ENCODE results near the gene CDC42BPG. TPM values are rescaled to one million over a fixed set of nuclear protein-coding genes. Genes with fewer than 3 reads are reported as not detected.

Gene CDC42BPG
- total and polyA plus RNA-seq, 9 of the 15 experiments (the other 6 are each of a cell fraction or from before 2014, with no cell fraction given) = 0.04 to 8.8 (median 2.1) TPM

DNA sequence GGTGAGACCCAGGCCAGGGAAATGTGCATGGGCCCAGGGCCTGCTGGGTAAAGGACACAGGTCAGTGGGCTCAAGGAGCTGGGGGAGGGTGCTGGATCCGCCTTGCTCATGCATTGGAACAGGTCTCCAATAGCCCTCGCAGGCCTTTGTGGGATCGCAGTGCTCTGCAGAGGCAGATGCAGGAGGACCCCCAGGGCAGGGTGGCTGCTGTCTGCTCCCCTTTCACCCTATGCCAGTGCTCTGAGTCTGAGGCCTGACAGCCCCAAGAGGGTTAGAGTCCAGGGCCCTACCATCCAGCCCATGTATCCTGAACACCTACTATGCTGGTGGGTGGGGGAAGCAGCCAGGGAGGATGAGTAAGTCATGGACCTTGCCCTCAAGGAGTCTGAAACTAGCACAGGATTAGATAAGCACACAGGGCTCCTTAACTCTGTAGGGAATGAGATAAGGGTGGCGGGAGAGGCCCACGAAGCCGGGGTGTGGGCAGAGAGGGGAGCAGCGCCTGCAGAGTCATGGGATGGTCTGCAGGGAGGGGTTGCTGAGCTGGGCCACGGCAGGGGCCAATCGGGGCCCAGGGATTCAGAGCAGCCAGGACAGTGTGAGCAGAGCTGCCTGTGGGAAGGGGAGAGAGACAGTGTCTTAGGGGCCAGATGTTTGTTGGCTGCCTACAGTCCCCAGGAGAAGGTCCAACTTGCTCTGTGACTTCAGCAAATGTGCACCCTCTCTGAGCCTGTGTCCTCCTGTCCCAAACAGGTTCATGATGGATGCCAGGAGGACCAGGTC, 44.5 kb upstream of the CDC42BPG start (continued):
- TF ChIP-seq, protein P1, sequence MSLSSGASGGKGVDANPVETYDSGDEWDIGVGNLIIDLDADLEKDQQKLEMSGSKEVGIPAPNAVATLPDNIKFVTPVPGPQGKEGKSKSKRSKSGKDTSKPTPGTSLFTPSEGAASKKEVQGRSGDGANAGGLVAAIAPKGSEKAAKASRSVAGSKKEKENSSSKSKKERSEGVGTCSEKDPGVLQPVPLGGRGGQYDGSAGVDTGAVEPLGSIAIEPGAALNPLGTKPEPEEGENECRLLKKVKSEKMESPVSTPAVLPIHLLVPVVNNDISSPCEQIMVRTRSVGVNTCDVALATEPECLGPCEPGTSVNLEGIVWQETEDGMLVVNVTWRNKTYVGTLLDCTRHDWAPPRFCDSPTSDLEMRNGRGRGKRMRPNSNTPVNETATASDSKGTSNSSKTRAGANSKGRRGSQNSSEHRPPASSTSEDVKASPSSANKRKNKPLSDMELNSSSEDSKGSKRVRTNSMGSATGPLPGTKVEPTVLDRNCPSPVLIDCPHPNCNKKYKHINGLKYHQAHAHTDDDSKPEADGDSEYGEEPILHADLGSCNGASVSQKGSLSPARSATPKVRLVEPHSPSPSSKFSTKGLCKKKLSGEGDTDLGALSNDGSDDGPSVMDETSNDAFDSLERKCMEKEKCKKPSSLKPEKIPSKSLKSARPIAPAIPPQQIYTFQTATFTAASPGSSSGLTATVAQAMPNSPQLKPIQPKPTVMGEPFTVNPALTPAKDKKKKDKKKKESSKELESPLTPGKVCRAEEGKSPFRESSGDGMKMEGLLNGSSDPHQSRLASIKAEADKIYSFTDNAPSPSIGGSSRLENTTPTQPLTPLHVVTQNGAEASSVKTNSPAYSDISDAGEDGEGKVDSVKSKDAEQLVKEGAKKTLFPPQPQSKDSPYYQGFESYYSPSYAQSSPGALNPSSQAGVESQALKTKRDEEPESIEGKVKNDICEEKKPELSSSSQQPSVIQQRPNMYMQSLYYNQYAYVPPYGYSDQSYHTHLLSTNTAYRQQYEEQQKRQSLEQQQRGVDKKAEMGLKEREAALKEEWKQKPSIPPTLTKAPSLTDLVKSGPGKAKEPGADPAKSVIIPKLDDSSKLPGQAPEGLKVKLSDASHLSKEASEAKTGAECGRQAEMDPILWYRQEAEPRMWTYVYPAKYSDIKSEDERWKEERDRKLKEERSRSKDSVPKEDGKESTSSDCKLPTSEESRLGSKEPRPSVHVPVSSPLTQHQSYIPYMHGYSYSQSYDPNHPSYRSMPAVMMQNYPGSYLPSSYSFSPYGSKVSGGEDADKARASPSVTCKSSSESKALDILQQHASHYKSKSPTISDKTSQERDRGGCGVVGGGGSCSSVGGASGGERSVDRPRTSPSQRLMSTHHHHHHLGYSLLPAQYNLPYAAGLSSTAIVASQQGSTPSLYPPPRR (CRISPR knock-in tag; IDR thresholded peaks at IDR 0.05; ENCODE audit: borderline replicate concordance) = 0 out of 2 replicates have a peak, but pooled peaks have one; percentile 48
- peak; percentile 29 for TF ChIP-seq RBBP5 (IDR thresholded peaks at IDR 0.05; ENCODE audit: borderline replicate concordance, insufficient read depth, low read length, poor library complexity, severe bottlenecking)
- TF ChIP-seq ZNF175 (CRISPR knock-in tag; IDR thresholded peaks at IDR 0.05; ENCODE audit: low read depth) = peak; percentile 83; the same call in 1 of the 2 replicates
- TF ChIP-seq SMARCA5 (IDR thresholded peaks at IDR 0.05) = peak; percentile 82
- TF ChIP-seq, protein P2, sequence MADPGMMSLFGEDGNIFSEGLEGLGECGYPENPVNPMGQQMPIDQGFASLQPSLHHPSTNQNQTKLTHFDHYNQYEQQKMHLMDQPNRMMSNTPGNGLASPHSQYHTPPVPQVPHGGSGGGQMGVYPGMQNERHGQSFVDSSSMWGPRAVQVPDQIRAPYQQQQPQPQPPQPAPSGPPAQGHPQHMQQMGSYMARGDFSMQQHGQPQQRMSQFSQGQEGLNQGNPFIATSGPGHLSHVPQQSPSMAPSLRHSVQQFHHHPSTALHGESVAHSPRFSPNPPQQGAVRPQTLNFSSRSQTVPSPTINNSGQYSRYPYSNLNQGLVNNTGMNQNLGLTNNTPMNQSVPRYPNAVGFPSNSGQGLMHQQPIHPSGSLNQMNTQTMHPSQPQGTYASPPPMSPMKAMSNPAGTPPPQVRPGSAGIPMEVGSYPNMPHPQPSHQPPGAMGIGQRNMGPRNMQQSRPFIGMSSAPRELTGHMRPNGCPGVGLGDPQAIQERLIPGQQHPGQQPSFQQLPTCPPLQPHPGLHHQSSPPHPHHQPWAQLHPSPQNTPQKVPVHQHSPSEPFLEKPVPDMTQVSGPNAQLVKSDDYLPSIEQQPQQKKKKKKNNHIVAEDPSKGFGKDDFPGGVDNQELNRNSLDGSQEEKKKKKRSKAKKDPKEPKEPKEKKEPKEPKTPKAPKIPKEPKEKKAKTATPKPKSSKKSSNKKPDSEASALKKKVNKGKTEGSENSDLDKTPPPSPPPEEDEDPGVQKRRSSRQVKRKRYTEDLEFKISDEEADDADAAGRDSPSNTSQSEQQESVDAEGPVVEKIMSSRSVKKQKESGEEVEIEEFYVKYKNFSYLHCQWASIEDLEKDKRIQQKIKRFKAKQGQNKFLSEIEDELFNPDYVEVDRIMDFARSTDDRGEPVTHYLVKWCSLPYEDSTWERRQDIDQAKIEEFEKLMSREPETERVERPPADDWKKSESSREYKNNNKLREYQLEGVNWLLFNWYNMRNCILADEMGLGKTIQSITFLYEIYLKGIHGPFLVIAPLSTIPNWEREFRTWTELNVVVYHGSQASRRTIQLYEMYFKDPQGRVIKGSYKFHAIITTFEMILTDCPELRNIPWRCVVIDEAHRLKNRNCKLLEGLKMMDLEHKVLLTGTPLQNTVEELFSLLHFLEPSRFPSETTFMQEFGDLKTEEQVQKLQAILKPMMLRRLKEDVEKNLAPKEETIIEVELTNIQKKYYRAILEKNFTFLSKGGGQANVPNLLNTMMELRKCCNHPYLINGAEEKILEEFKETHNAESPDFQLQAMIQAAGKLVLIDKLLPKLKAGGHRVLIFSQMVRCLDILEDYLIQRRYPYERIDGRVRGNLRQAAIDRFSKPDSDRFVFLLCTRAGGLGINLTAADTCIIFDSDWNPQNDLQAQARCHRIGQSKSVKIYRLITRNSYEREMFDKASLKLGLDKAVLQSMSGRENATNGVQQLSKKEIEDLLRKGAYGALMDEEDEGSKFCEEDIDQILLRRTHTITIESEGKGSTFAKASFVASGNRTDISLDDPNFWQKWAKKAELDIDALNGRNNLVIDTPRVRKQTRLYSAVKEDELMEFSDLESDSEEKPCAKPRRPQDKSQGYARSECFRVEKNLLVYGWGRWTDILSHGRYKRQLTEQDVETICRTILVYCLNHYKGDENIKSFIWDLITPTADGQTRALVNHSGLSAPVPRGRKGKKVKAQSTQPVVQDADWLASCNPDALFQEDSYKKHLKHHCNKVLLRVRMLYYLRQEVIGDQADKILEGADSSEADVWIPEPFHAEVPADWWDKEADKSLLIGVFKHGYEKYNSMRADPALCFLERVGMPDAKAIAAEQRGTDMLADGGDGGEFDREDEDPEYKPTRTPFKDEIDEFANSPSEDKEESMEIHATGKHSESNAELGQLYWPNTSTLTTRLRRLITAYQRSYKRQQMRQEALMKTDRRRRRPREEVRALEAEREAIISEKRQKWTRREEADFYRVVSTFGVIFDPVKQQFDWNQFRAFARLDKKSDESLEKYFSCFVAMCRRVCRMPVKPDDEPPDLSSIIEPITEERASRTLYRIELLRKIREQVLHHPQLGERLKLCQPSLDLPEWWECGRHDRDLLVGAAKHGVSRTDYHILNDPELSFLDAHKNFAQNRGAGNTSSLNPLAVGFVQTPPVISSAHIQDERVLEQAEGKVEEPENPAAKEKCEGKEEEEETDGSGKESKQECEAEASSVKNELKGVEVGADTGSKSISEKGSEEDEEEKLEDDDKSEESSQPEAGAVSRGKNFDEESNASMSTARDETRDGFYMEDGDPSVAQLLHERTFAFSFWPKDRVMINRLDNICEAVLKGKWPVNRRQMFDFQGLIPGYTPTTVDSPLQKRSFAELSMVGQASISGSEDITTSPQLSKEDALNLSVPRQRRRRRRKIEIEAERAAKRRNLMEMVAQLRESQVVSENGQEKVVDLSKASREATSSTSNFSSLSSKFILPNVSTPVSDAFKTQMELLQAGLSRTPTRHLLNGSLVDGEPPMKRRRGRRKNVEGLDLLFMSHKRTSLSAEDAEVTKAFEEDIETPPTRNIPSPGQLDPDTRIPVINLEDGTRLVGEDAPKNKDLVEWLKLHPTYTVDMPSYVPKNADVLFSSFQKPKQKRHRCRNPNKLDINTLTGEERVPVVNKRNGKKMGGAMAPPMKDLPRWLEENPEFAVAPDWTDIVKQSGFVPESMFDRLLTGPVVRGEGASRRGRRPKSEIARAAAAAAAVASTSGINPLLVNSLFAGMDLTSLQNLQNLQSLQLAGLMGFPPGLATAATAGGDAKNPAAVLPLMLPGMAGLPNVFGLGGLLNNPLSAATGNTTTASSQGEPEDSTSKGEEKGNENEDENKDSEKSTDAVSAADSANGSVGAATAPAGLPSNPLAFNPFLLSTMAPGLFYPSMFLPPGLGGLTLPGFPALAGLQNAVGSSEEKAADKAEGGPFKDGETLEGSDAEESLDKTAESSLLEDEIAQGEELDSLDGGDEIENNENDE (IDR thresholded peaks at IDR 0.05; ENCODE audit: low read depth, low read length) = no peak
- no peak for TF ChIP-seq TAF15 (IDR thresholded peaks at IDR 0.05; ENCODE audit: low read depth, low read length)
- TF ChIP-seq, protein P3, sequence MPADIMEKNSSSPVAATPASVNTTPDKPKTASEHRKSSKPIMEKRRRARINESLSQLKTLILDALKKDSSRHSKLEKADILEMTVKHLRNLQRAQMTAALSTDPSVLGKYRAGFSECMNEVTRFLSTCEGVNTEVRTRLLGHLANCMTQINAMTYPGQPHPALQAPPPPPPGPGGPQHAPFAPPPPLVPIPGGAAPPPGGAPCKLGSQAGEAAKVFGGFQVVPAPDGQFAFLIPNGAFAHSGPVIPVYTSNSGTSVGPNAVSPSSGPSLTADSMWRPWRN (IDR thresholded peaks at IDR 0.05; ENCODE audit: low read depth) = peak; percentile 57; the same call in 1 of the 2 replicates
- no peak for TF ChIP-seq PTRF (tag; IDR thresholded peaks at IDR 0.05)

Measured in K562 (cell line).